Smooth muscle cell (in vitro differentiated cells): ENCODE results near the gene TGFBI. TPM values are rescaled to one million over a fixed set of nuclear protein-coding genes. Genes with fewer than 3 reads are reported as not detected.

Experiments used
- DNase-seq: peaks from one replicate; lab custom pipeline; 2025; ENCODE audit not compliant: unreplicated experiment; lab: John Stamatoyannopoulos, UW
- H2AFZ ChIP-seq: fragments of 200-600 bp; sonication (generic); 2 replicates; pipeline ENCODE4 v1.6.0; 2016; ENCODE audit warnings: antibody characterized with exemption, low read depth, mild to moderate bottlenecking
- H3F3A ChIP-seq: fragments of 200-600 bp; sonication (generic); 2 replicates; pipeline ENCODE4 v1.6.0; 2017; ENCODE audit warnings: antibody characterized with exemption, low read depth
- H3K27ac ChIP-seq: fragments of 200-600 bp; sonication (generic); 2 replicates; pipeline ENCODE4 v1.5.1; 2016; ENCODE audit warnings: low read depth, mild to moderate bottlenecking
- H3K27me3 ChIP-seq: fragments of 200-600 bp; sonication (generic); 2 replicates; pipeline ENCODE4 v1.6.1; 2016; ENCODE audit warnings: low read depth, mild to moderate bottlenecking
- H3K36me3 ChIP-seq: fragments of 200-600 bp; sonication (generic); 2 replicates; pipeline ENCODE4 v1.5.1; 2016; ENCODE audit warnings: low read depth
- H3K4me1 ChIP-seq: fragments of 200-600 bp; sonication (generic); 2 replicates; pipeline ENCODE4 v1.5.1; 2016; ENCODE audit warnings: low read depth
- H3K4me2 ChIP-seq: fragments of 200-600 bp; sonication (generic); 2 replicates; pipeline ENCODE4 v1.6.0; 2016; ENCODE audit warnings: mild to moderate bottlenecking
- H3K4me3 ChIP-seq: fragments of 200-600 bp; sonication (generic); 2 replicates; pipeline ENCODE4 v1.5.1; 2016; ENCODE audit warnings: mild to moderate bottlenecking
- H3K79me2 ChIP-seq: fragments of 200-600 bp; sonication (generic); 2 replicates; pipeline ENCODE4 v1.6.0; 2016; ENCODE audit warnings: low read depth, mild to moderate bottlenecking
- H3K9ac ChIP-seq: fragments of 200-600 bp; sonication (generic); 2 replicates; pipeline ENCODE4 v1.6.0; 2016; ENCODE audit warnings: low read depth
- H3K9me3 ChIP-seq: fragments of 200-600 bp; sonication (generic); replicated peaks from 2 replicates; pipeline ENCODE4 v1.5.1; 2016; ENCODE audit warnings: low read depth
- H4K20me1 ChIP-seq: fragments of 200-600 bp; sonication (generic); 2 replicates; pipeline ENCODE4 v1.6.0; 2016; ENCODE audit warnings: low read depth
- CTCF ChIP-seq: fragments of 200-600 bp; sonication (generic); IDR thresholded peaks from 2 replicates; pipeline ENCODE4 v1.5.1; 2017; ENCODE audit warnings: borderline replicate concordance, mild to moderate bottlenecking, antibody characterized with exemption; ENCODE audit not compliant: insufficient read depth, poor library complexity, severe bottlenecking
- WGBS: methylation state at CpG from one replicate; pipeline ENCODE4 v1.1.7; 2016; ENCODE audit warnings: low lambda C conversion rate; 5-methylcytosine and 5-hydroxymethylcytosine counted together
- polyA plus RNA-seq: library from polyadenylated mRNA; unstranded; fragments of >200 nt; fragmentation: Nextera tagmentation; extraction: Ambion mirVana; gene quantifications from 2 replicates; pipeline ENCODE4 v1.2.1, GENCODE V29; 2016
- total RNA-seq: library from RNA; depleted of rRNA; stranded (reverse); fragments of >200 nt; gene quantifications from 2 replicates; pipeline ENCODE4 v1.2.3, GENCODE V29; 2014

The TGFBI gene
- total and polyA plus RNA-seq, 2 experiments from 2014 or later, result 2,505 to 2,635 TPM

DNA sequence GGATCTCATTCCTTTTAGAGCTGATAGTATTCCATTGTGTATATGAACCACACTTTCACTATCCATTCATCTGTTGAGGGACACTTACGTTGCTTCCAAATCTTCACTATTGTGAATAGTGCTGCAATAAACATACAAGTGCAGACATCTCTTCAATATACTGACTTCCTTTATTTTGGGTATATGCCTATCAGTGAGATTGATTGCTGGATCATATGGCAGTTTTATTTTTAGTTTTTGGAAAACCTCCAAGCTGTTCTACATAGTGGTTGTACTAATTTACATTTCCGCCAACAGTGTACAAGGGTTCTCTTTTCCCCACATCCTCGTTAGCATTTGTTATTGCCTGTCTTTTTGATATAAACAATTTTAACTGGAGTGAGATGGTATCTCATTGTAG, 40.2 kb upstream of the TGFBI start:
- no peak overlapping the region for H3K4me2 ChIP-seq
- no peaks in the 10 kb centered on the region for H3K36me3 ChIP-seq
- 93% methylated on average over 3 of the region's 3 CpGs for WGBS
- H3K27ac ChIP-seq, result no peak overlapping the region
- H3F3A ChIP-seq, result peaks cover 14% of the 10 kb centered on the region
- no peaks in the 10 kb centered on the region for H4K20me1 ChIP-seq
- H3K79me2 ChIP-seq, result no peaks in the 10 kb centered on the region
- H3K9ac ChIP-seq, result no peak overlapping the region
- no peak for TF ChIP-seq CTCF
- no peak overlapping the region for H3K4me3 ChIP-seq
- H3K27me3 ChIP-seq, result no peaks in the 10 kb centered on the region
- H3K4me1 ChIP-seq, result peaks cover 4% of the 10 kb centered on the region
- no peak for DNase-seq
- H2AFZ ChIP-seq, result no peak overlapping the region
- no peaks in the 10 kb centered on the region for H3K9me3 ChIP-seq

GRCh38 chr5:135989686-135990085, 39.1 kb upstream of the TGFBI start:
- H3K9me3 ChIP-seq, result no peaks in the 10 kb centered on the region
- H3F3A ChIP-seq, result peaks cover 19% of the 10 kb centered on the region
- no peak overlapping the region for H2AFZ ChIP-seq
- 92% methylated on average over 7 of the region's 7 CpGs for WGBS
- no peak overlapping the region for H3K4me3 ChIP-seq
- DNase-seq, result no peak
- no peaks in the 10 kb centered on the region for H3K36me3 ChIP-seq
- no peaks in the 10 kb centered on the region for H4K20me1 ChIP-seq
- H3K4me2 ChIP-seq, result no peak overlapping the region
- no peaks in the 10 kb centered on the region for H3K27me3 ChIP-seq
- no peaks in the 10 kb centered on the region for H3K79me2 ChIP-seq
- peaks cover 16% of the 10 kb centered on the region for H3K4me1 ChIP-seq
- H3K27ac ChIP-seq, result no peak overlapping the region
- TF ChIP-seq CTCF, result no peak
- no peak overlapping the region for H3K9ac ChIP-seq

- H3K9ac ChIP-seq, result no peak overlapping the region
- H4K20me1 ChIP-seq, result no peaks in the 10 kb centered on the region
- no peak overlapping the region for H3K4me3 ChIP-seq
- no peaks in the 10 kb centered on the region for H3K36me3 ChIP-seq
- DNase-seq, result no peak
- no peak for TF ChIP-seq CTCF
- no peaks in the 10 kb centered on the region for H3K79me2 ChIP-seq
- no peak overlapping the region for H3K4me2 ChIP-seq
- no peaks in the 10 kb centered on the region for H3K9me3 ChIP-seq
- H3F3A ChIP-seq, result peaks cover 25% of the 10 kb centered on the region
- no peak overlapping the region for H2AFZ ChIP-seq
- no peaks in the 10 kb centered on the region for H3K27me3 ChIP-seq
- 91% methylated on average over 21 of the region's 21 CpGs for WGBS
- H3K27ac ChIP-seq, result no peak overlapping the region
- H3K4me1 ChIP-seq, result peaks cover 17% of the 10 kb centered on the region
Observed at GRCh38 chr5:135990528-135991255, 38.1 kb upstream of the TGFBI start.

DNA sequence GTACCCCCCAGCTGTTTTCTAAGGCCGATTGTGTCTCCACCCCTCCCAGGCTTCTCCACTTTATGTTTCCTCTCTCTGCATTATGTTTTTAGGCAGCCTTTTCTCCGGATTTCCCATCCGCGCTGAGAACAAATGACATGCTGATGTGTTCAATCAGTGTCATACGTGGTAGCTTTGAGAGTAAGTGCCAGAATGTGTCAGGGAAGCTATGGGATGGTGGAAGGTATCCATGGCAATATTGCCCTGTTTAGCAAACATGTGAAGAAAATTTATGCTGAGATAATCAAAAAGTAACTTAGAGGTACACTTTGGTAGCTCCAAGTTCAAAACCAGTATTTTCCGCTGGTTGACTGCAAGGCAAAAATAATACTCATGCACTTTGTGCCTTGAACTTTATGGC, 37.4 kb upstream of the TGFBI start:
- no peak overlapping the region for H3K4me3 ChIP-seq
- peaks cover 17% of the 10 kb centered on the region for H3K4me1 ChIP-seq
- H3K9ac ChIP-seq, result no peak overlapping the region
- no peak overlapping the region for H3K27ac ChIP-seq
- H3K9me3 ChIP-seq, result no peaks in the 10 kb centered on the region
- no peak overlapping the region for H3K4me2 ChIP-seq
- WGBS, result 84% methylated on average over 6 of the region's 6 CpGs
- H3K27me3 ChIP-seq, result no peaks in the 10 kb centered on the region
- no peak for TF ChIP-seq CTCF
- peaks cover 20% of the 10 kb centered on the region for H3F3A ChIP-seq
- H4K20me1 ChIP-seq, result no peaks in the 10 kb centered on the region
- no peak overlapping the region for H2AFZ ChIP-seq
- no peak for DNase-seq
- H3K79me2 ChIP-seq, result no peaks in the 10 kb centered on the region
- no peaks in the 10 kb centered on the region for H3K36me3 ChIP-seq
